Measurements from ENCODE around the gene TIMM9.
A peak's percentile ranks its signal among the peaks of the same experiment; 100 is the strongest.
"Not testable (repeated sequence)": the region's sequence is repeated elsewhere in the genome, so short reads cannot be mapped to it uniquely, and the experiment has no call there.

The TIMM9 gene

DNA sequence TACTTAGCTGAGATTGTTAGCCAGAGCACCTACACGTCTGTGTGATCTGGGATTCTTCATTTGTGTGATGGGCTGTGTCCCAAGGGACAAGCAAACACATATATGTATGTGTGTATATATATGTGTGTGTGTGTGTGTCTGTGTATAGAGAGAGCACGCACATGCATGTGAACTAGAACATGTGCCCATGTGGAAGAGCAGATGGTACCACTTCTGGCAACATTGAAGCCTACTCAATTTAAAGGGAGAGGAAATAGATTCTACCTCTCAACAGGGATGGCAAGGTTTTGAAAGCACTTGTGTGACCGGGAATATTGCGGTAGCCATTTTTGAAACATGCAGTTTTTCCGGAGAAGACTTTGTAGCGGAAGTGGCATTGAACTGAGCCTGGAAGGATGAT lies 30.2 kb downstream of the TIMM9 start:
- no peak for DNase-seq

DNA sequence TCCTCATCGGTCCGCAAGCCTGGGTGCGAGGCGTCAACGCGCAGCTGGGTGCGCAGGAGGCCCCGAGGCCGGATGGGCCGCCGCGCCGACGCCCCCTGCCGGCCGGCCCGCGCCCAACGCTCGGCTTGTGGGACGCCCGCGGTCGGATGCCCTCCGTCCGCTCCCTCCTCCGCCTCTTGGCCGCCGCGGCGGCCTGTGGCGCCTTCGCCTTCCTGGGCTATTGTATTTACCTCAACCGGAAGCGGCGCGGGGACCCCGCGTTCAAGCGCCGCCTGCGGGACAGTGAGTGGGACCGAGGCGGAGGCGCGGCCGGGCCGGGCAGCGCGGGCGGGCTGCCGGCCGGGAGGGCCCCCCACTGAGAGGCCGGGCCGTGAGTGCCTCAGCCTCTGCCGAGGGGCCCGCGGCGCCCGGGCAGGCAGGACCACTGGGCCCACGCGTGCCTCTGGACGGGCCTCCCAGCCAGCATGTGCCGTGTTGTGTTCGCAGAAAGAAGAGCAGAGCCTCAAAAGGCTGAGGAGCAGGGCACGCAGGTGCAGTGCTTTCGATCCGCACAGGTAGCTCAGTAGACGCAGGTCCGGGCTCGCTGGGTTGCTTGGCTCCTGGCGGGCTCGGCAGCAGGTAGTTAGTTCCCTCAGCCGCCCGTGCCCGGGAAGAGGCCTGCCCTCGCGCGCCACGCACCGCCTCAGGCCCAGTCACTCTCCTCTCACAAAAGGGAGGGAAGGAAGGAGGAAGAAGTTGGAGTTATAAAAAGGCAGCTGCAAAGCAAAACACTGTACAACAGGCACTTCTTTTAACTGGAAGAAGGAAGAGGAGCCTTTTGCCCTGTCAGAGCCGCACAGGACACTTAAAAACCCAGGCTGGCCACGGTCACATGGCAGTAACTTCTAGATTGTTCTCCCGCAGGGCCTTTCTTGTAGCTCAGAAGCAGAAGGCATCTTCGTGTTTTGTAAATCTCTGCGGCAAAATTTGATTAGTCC lies 31.2 kb downstream of the TIMM9 start, which contains the start of gene TOMM20L:
TOMM20L (plus strand) TSS at position 119 of the 977 bp plus-strand sequence; CDS start at position 147, 28 bp downstream.
- DNase-seq = peak; percentile 79

DNA sequence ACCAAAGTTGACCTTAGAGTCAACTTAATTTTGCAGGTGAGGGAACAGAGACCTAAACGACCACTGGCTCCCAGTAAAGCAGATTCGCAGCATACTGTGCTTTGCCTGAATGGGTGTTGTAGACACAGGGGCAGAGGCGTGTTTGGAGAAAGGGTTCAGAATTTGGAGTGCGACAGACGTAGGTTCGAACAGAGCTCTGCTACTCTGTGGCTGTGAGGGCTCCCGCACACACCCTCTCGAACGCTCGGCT lies 31.8 kb downstream of the TIMM9 start:
- DNase-seq = no peak

DNA sequence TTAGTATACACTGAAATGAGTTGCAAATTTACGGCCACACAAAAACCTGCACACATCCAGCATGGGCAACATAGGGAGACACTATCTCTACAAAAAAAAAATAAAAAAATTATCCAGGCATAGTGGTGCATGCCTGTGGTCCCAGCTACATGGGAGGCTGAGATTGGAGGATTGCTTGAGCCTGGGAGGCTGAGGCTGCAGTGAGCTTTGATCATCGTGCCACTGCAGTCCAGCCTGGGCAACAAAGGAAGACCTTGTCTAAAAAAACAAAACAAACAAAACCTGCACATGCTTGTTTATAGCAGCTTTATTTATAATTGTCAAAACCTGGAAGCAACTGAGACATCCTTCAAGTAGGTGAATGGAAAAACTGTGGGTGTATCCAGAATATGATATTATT lies 36.5 kb downstream of the TIMM9 start:
- DNase-seq = no peak

- no peak for DNase-seq
Measured at GRCh38 chr14:58376791-58377190, 50.5 kb downstream of the TIMM9 start.

GRCh38 chr14:58368956-58369355 lies 58.4 kb downstream of the TIMM9 start:
- no peak for DNase-seq

DNA sequence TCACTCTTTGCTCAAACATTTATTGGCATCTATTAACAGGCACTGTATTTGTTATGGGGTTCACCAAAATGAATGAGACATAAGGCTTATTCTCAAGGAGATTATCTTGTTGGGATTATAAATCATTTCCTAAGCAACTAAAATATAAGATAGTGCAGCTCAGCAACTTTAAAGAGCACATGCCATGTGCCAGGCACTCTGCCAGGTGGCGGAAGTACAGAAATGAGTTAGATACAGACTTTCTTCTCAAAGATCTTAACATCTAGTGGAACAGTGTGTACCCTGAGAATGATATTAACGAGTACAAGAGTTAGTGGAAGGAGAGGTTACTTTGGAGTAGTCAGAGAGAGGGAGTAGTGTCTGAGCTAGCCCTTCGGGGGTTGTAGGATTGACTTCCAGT lies 60.0 kb downstream of the TIMM9 start:
- DNase-seq = no peak

GRCh38 chr14:58364316-58364715 lies 63.0 kb downstream of the TIMM9 start:
- DNase-seq = no peak

DNA sequence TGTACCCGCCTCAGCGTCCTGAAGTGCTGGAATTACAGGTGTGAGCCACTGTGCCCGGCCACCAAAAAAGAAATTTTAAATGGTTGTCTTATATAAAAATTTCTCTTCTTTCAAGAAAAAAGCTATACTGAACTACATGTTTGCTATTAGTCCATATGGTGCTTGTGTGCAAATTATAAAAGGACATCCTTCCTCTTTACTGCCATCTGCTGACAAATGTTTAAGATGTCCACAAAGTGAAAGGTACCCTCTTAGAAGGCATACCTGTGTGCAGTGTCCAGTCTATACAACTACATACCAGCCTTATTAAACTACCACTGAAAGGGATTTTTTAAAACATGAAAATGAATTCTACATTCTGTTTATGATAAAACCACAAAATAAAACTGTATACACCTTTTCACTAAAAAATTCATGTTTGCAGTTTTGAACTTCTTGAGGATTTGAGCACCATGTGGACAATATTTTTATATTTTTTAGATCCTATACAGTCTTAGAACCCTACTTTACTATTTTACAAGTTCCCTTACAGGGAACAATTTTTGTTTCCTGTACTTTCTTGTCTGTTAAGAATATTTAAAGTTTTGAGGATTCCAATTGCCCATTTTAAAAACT lies 64.4 kb downstream of the TIMM9 start:
- no peak for DNase-seq

- DNase-seq = not testable (repeated sequence)
Measured at GRCh38 chr14:58362272-58362671, 65.1 kb downstream of the TIMM9 start.
